ENCODE measurements around the gene LAMA3.

GRCh38 chr18:23963443-23964165, 274.4 kb downstream of the LAMA3 start:
- TF ChIP-seq CTCF (IDR thresholded peaks at IDR 0.05) (no peak), POLR2A (IDR thresholded peaks at IDR 0.05) (no peak)
